ENCODE data around the gene SLC2A5. TPM values are rescaled to one million over a fixed set of nuclear protein-coding genes. Genes with fewer than 3 reads are reported as not detected.
"Not testable (repeated sequence)": the region's sequence is repeated elsewhere in the genome, so short reads cannot be mapped to it uniquely, and the experiment has no call there.

The SLC2A5 gene
- polyA plus RNA-seq, 1 experiment = 0.21 TPM

- peaks cover 10% of the 10 kb centered on the region for H3K27me3 ChIP-seq (ENCODE audit: control insufficient read depth, insufficient read depth, low read length)
- CTCF ChIA-PET = interaction anchor here (0.7 to 2.7 kb wide), 2 partner anchors 13 to 93 kb away, joined by 3 to 12 read pairs; no protein-coding TSS in a partner anchor
- no peak overlapping the region for H3K27ac ChIP-seq (ENCODE audit: low read depth, low read length)
- POLR2A ChIA-PET = no interaction called here
- H3K4me3 ChIP-seq (ENCODE audit: low read depth, low read length) = no peak overlapping the region
- peaks cover 8% of the 10 kb centered on the region; the same call in 1 of the 2 replicates for H3K9me3 ChIP-seq (ENCODE audit: control insufficient read depth, insufficient read depth, low read length)
- no peak for TF ChIP-seq CTCF (IDR thresholded peaks at IDR 0.05; ENCODE audit: low read depth, low read length)
- no peak for DNase-seq (ENCODE audit: low read depth, low spot score)
Observed at GRCh38 chr1:9097947-9098705, 28.7 kb upstream of the SLC2A5 start.

GRCh38 chr1:9095818-9096217 lies 26.4 kb upstream of the SLC2A5 start:
- ChIA-PET POLR2A (no interaction called here), CTCF (interaction anchor here (1.3 kb wide), 1 partner anchor 90 kb away, joined by 9 read pairs; no protein-coding TSS in a partner anchor)
- DNase-seq (ENCODE audit: low read depth, low spot score) = no peak
- H3K27me3 ChIP-seq (ENCODE audit: control insufficient read depth, insufficient read depth, low read length) = peaks cover 28% of the 10 kb centered on the region
- TF ChIP-seq CTCF (IDR thresholded peaks at IDR 0.05; ENCODE audit: low read depth, low read length) = no peak
- H3K27ac ChIP-seq (ENCODE audit: low read depth, low read length) = no peak overlapping the region
- H3K4me3 ChIP-seq (ENCODE audit: low read depth, low read length) = no peak overlapping the region
- H3K9me3 ChIP-seq (ENCODE audit: control insufficient read depth, insufficient read depth, low read length) = peaks cover 8% of the 10 kb centered on the region; the same call in 1 of the 2 replicates

- DNase-seq (ENCODE audit: low read depth, low spot score); H3K27ac ChIP-seq (ENCODE audit: low read depth, low read length); H3K4me3 ChIP-seq (ENCODE audit: low read depth, low read length); H3K9me3 ChIP-seq (ENCODE audit: control insufficient read depth, insufficient read depth, low read length); POLR2A ChIA-PET: not testable (repeated sequence)
- peaks cover 36% of the 10 kb centered on the region for H3K27me3 ChIP-seq (ENCODE audit: control insufficient read depth, insufficient read depth, low read length)
- CTCF ChIA-PET = interaction anchor here (1.1 kb wide), 1 partner anchor 8 kb away, joined by 5 read pairs; no protein-coding TSS in a partner anchor
Observed at GRCh38 chr1:9093996-9094595, 24.7 kb upstream of the SLC2A5 start.

GRCh38 chr1:9093581-9093980 lies 24.1 kb upstream of the SLC2A5 start:
- ChIA-PET POLR2A (no interaction called here), CTCF (interaction anchor here (1.1 to 1.4 kb wide), 2 partner anchors 8 to 88 kb away, joined by 4 to 5 read pairs; no protein-coding TSS in a partner anchor)
- peaks cover 8% of the 10 kb centered on the region; the same call in 1 of the 2 replicates for H3K9me3 ChIP-seq (ENCODE audit: control insufficient read depth, insufficient read depth, low read length)

GRCh38 chr1:9093091-9093490 lies 23.7 kb upstream of the SLC2A5 start:
- DNase-seq (ENCODE audit: low read depth, low spot score) = no peak
- POLR2A ChIA-PET = no interaction called here
- CTCF ChIA-PET = interaction anchor here (1.1 to 1.4 kb wide), 2 partner anchors 9 to 88 kb away, joined by 4 to 5 read pairs; no protein-coding TSS in a partner anchor
- Histone ChIP-seq H3K27ac (ENCODE audit: low read depth, low read length) (no peak overlapping the region), H3K9me3 (ENCODE audit: control insufficient read depth, insufficient read depth, low read length) (peaks cover 8% of the 10 kb centered on the region; the same call in 1 of the 2 replicates), H3K27me3 (ENCODE audit: control insufficient read depth, insufficient read depth, low read length) (peaks cover 41% of the 10 kb centered on the region), H3K4me3 (ENCODE audit: low read depth, low read length) (no peak overlapping the region)
- TF ChIP-seq CTCF (IDR thresholded peaks at IDR 0.05; ENCODE audit: low read depth, low read length) = no peak

More at GRCh38 chr1:9093581-9093980, 24.1 kb upstream of the SLC2A5 start:
- peaks cover 38% of the 10 kb centered on the region for H3K27me3 ChIP-seq (ENCODE audit: control insufficient read depth, insufficient read depth, low read length)
- no peak overlapping the region for H3K27ac ChIP-seq (ENCODE audit: low read depth, low read length)
- DNase-seq (ENCODE audit: low read depth, low spot score) = no peak
- TF ChIP-seq CTCF (IDR thresholded peaks at IDR 0.05; ENCODE audit: low read depth, low read length) = no peak
- H3K4me3 ChIP-seq (ENCODE audit: low read depth, low read length) = no peak overlapping the region
